Astrocyte of the spinal cord (primary cell): ENCODE measurements around the gene DHRS13.

ENCODE experiments used
- DNase-seq: peaks from one replicate; pipeline ENCODE4 v3.0.0; 2011; ENCODE audit warnings: low read depth, low spot score
- H3K4me3 ChIP-seq: 2 replicates; pipeline ENCODE4 v1.5.1; 2011; ENCODE audit warnings: low read depth, mild to moderate bottlenecking, low read length, moderate library complexity
- CTCF ChIP-seq: IDR thresholded peaks from 2 replicates; pipeline ENCODE4 v1.5.1; 2012; ENCODE audit warnings: low read depth, mild to moderate bottlenecking, low read length, inconsistent platforms
- in situ Hi-C: cut with HindIII; loops from 2 replicates; pipeline ENCODE4 v1.10.0; 2017; ENCODE audit warnings: low sequenced_read_pairs

Gene DHRS13

GRCh38 chr17:28892024-28892423, 10.9 kb downstream of the DHRS13 start:
- TF ChIP-seq CTCF, result no peak
- H3K4me3 ChIP-seq, result no peak overlapping the region
- no peak for DNase-seq
- in situ Hi-C loops, result no loop called here

- no peak for DNase-seq
- no peak overlapping the region for H3K4me3 ChIP-seq
- in situ Hi-C loops, result no loop called here
- no peak for TF ChIP-seq CTCF
Measured at GRCh38 chr17:28891201-28891600, 11.7 kb downstream of the DHRS13 start.

GRCh38 chr17:28889996-28890395, 12.9 kb downstream of the DHRS13 start:
- TF ChIP-seq CTCF, result no peak
- in situ Hi-C loops, result no loop called here
- H3K4me3 ChIP-seq, result no peak overlapping the region
- no peak for DNase-seq

GRCh38 chr17:28888832-28889231, 14.0 kb downstream of the DHRS13 start:
- in situ Hi-C loops, result no loop called here
- no peak for DNase-seq
- TF ChIP-seq CTCF, result no peak
- no peak overlapping the region for H3K4me3 ChIP-seq

- in situ Hi-C loops, result no loop called here
Measured at GRCh38 chr17:28887871-28888471, 14.9 kb downstream of the DHRS13 start.

GRCh38 chr17:28885951-28886350, 16.9 kb downstream of the DHRS13 start:
- no peak overlapping the region for H3K4me3 ChIP-seq
- in situ Hi-C loops, result no loop called here
- no peak for DNase-seq
- no peak for TF ChIP-seq CTCF

More at GRCh38 chr17:28887871-28888471, 14.9 kb downstream of the DHRS13 start:
- DNase-seq, result no peak
- no peak overlapping the region for H3K4me3 ChIP-seq
- no peak for TF ChIP-seq CTCF
